WTC11 (cell line): Measurements from ENCODE around the gene TMEM63B.

Experiments used
- AFF4 ChIP-seq: sonication (generic); formaldehyde crosslinking; IDR thresholded peaks from 2 replicates; pipeline ENCODE4 v1.8.1; 2023; ENCODE audit warnings: mild to moderate bottlenecking, missing genetic modification reagents, borderline replicate concordance
- CTCF ChIP-seq: fragments of 200-600 bp; IDR thresholded peaks from 2 replicates; pipeline ENCODE4 v1.8.0; 2022; ENCODE audit warnings: antibody characterized with exemption
- ERG ChIP-seq: fragments of 250-450 bp; sonication (Bioruptor Pico); IDR thresholded peaks from 2 replicates; pipeline ENCODE4 v1.8.0; 2021; ENCODE audit warnings: mild to moderate bottlenecking
- ESRRA ChIP-seq: sonication (generic); formaldehyde crosslinking; IDR thresholded peaks from 2 replicates; pipeline ENCODE4 v1.8.1; 2022; ENCODE audit warnings: mild to moderate bottlenecking, missing genetic modification reagents, borderline replicate concordance
- FOXP4 ChIP-seq: sonication (generic); formaldehyde crosslinking; IDR thresholded peaks from 2 replicates; pipeline ENCODE4 v1.8.0; 2022; ENCODE audit warnings: mild to moderate bottlenecking, missing genetic modification reagents
- HMGXB4 ChIP-seq: sonication (generic); formaldehyde crosslinking; IDR thresholded peaks from 2 replicates; pipeline ENCODE4 v1.8.1; 2023; ENCODE audit warnings: mild to moderate bottlenecking, moderate library complexity, missing genetic modification reagents
- IRF1 ChIP-seq: sonication (generic); formaldehyde crosslinking; IDR thresholded peaks from 2 replicates; pipeline ENCODE4 v1.8.0; 2023; ENCODE audit warnings: missing genetic modification reagents
- NR3C1 ChIP-seq: sonication (generic); formaldehyde crosslinking; conservative IDR thresholded peaks from 2 replicates; pipeline ENCODE4 v1.8.1; 2023; ENCODE audit warnings: low read depth, mild to moderate bottlenecking, missing genetic modification reagents
- TCF7 ChIP-seq: sonication (generic); formaldehyde crosslinking; IDR thresholded peaks from 2 replicates; pipeline ENCODE4 v1.8.0; 2022; ENCODE audit warnings: mild to moderate bottlenecking, low read depth, missing genetic modification reagents, moderate library complexity
- ZNF232 ChIP-seq: sonication (generic); formaldehyde crosslinking; IDR thresholded peaks from 2 replicates; pipeline ENCODE4 v1.8.0; 2022; ENCODE audit warnings: mild to moderate bottlenecking, missing genetic modification reagents

GRCh38 chr6:44079672-44080071 is 47.7 kb upstream of the TMEM63B start:
- TF ChIP-seq AFF4 = no peak
- no peak for TF ChIP-seq CTCF
- no peak for TF ChIP-seq HMGXB4 (CRISPR knock-in tag)
- no peak for TF ChIP-seq TCF7 (CRISPR knock-in tag)
- no peak for TF ChIP-seq FOXP4 (CRISPR knock-in tag)
- no peak for TF ChIP-seq ZNF232 (CRISPR knock-in tag)
- TF ChIP-seq ERG (CRISPR knock-in tag) = no peak
- no peak for TF ChIP-seq NR3C1
- TF ChIP-seq IRF1 = no peak
- TF ChIP-seq ESRRA (CRISPR knock-in tag) = no peak
